HG03571 (cell line): Measurements from ENCODE around the gene PTPRT.

Experiments
- ATAC-seq: cut with Tn5 transposase; IDR thresholded peaks from one replicate; pipeline ENCODE4 v1.9.1; 2021; ENCODE audit not compliant: unreplicated experiment

The PTPRT gene

DNA sequence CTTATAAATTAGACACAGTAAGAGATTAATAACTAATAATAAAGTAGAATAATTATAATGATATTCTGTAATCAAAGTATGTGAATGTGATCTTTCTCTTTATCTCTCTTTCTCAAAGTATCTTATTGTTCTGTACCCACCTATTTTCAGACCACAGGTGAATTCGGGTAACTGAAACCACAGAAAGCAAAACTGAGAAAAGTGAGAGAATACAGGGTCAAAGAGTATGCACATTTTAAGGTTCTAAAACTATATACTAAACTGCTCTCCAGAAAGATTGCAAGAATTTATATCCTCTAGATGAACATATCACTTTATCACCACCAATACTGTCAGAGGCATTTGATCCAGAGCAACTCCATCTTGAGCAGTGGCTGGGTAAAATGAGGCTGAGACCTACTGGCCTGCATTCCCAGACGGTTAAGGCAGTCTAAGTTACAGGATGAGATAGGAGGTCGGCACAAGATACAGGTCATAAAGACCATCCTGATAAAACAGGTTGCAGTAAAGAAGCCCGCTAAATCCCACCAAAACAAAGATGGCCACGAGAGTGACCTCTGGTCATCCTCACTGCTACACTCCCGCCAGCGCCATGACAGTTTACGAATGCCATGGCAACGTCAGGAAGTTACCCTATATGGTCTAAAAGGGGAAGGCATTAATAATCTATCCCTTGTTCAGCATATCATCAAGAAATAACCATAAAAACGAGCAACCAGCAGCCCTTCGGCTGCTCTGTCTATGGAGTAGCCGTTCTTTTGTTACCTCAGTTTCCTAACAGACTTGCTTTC, 211.3 kb downstream of the PTPRT start:
- ATAC-seq = no peak

DNA sequence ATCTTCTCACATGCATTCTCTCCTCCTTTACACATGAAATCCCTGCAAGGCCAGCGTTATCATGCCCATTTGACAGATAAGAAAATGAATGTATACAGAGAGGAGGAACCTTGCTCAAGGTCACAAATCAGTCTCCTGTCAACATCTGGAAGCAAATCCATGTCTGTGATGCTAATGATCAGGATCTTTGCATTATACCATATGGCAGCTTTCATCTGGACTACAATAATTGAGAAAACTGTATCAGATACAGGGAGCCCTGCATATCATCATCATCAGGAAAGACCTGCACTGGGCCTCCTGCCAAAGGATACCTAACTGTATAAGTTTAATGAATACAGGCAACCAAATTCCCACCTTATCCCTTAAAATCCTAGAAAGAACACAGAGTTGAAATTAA, 213.7 kb downstream of the PTPRT start:
- no peak for ATAC-seq

DNA sequence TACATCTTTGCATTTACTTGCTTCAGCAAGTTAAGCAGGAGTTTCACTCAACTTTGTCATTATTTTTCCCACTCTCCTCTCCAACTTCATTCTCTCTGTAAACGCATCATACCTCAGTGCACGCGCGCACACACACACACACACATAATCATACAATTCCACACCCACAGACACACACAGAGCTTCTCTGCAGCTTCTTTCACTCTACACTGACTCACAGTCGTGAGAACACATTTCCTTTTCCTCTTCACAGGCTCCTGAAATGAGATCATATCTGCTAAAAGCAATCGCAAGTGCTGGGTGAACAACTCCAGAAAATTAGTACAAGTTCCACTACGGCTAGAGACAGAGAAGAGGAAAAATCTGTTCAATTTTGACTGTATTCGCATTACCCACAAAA, 215.4 kb downstream of the PTPRT start:
- ATAC-seq = no peak

DNA sequence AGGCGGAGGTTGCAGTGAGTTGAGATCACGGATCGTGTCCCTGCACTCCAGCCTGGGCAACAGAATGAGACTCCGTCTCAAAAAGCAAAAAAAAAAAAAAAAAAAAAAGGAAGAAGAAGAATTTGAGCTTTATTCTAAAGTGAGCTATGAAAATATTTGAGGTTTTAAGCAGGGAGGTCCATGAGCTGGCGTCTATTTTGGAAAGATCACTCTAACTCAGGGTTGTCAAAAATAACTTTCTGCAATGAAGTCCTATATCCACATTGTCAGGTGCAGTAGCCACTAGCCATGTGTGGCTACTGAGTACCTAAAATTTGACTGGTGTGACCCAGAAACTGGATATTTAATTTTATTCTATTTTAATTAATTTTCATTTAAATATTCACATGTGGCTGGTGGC, 217.1 kb downstream of the PTPRT start:
- ATAC-seq = no peak

DNA sequence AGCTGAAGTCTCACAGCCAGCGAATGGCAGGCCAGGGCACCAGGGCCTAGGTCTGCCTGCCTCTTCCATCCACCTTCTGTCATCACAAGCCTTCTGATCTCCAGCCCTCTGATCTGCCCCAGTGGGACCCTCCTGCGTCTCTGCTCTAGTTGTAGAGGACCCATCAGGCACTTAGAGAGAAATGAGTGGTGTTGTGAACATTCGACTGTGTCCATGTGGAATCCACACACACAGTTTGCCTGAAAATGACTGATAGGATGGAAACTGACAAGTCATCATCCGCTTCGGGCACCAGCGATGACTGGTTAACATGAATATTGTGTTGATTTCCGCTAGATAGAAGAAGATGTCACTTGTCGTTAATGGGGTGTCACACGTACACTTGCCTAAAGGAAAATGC, 221.0 kb downstream of the PTPRT start:
- ATAC-seq = no peak

DNA sequence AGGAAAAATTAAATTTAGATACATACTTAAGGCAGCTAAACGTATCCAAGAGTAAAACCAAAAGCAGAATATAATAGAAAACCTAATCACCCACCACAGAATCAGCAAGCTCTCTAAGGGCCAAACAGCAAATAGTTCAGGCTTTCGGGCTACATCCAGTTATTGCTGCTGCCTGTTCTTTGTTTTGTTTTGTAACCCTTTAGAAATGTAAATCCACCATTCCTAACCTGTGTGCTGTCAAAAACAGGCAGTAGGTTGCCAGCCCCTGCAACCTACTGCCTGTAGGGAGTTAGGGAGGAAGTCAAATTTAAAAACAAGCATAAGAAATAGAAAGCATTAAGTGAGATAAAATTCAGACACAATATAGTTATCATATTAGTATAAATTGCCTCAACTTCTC, 225.9 kb downstream of the PTPRT start:
- no peak for ATAC-seq

DNA sequence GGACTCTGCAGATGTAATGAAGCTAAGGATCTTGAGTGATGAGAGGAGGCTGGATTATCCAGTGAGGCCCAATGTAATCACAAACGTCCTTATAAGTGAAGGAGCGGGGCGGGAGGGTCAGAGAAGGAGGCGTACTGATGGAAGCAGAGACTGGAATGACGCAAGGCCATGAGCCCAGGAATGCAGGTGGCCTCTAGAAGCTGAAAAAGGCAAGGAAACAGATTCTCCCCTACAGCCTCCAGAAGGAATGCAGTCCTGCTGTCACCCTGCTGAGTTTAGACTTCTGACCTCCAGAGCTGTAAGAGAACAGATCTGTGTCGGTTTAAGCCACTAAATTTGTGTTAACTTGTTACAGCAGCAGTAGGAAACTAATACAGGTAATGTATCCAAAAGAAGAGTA, 227.9 kb downstream of the PTPRT start:
- no peak for ATAC-seq

DNA sequence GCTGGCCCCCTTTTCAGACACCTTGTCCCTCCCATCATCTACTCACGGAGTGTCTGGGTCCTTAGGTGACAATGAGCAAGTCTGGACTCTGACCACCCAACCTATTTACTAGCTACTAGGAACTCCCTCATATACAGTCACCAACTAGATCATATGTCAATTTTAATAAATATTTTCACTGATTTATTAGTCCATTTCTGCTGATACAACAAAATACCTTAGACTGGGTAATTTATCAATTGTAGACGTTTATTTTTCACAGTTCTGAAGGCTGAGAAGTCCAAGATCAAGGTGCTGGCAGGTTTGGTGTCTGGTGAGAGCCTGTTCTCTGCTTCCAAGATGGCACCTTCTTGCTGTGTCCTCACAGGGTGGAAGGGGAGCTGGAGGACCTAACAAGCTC, 229.7 kb downstream of the PTPRT start:
- ATAC-seq = no peak

DNA sequence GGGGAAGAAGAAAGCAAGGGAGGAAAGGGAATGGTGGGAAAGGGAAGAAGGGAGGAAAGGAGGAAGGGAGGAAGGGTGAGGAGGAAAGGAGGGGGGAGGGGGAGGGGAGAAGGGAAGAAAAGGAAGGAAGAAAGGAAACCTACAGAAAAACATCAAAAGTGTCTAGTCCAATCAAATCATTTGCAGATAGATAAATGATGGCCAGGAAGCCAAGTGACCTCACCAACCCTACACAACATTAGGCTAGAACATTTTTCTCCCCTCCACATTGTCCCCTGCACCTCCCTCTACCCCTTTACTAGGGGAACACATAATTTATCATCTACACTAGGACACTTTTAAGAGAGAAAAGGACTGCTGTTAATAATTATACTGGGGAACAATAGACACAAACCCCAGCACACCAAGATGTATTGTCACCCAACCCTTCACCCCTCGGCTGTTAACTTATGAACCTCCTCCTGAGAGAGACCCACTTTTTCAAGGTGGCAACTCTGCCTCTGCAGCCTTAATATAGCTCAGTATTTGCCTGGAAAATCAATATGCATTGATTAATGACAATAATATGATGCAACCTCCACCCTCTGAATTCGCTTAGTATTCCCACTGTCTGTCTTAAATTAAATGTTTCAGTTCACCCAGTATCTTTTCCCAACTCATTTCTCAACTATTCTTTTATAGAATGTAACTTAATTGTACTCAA, 231.2 kb downstream of the PTPRT start:
- ATAC-seq = no peak

DNA sequence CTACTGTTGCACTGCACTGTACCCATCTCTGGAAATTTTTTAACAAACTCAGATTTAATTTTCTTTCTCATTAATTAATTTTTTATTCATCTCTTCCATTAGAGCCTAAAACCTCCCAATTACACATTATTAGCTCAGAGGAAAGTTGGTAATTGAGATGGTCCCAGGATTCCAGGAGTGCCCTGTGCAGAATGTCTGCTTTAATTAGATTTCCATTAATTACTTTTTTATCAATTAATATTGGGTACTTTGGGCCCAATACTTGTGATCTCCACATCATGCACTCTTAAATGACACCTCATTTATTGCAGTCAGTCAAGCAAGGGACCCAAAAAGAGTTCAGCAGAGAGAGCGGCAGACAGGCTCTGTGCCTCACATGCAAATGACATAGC, 232.0 kb downstream of the PTPRT start:
- no peak for ATAC-seq

DNA sequence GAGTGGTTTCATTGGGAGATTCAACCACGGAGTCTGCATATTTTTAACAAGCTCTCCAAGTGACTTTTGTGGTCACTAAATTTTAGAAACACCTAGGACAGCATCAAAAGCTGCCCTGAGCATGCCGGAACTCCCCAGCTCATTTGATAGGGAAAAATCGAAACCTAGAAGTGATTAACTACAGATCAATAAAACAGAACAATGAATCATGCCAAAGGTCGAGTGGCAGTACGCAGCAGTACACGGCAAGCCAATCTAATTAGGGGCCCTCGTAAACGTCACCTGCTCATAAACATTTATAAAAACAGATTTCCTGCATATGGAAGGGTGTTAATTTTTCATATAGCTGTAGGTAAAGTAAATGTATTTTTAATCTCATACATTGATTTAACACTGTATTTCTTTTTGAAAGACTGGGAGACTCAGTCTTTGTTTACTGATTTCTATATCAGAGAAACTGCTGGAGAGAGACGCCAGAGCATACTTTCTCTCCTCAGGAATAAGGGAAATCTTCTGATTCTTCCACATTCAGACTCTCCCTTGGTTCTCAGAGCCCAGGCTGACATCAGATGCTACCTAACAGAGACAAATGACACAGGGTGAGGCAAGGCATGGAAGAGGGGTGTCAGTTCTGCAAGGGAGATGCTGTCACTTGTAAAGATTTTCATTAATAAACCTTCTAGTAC, 232.5 kb downstream of the PTPRT start:
- no peak for ATAC-seq

DNA sequence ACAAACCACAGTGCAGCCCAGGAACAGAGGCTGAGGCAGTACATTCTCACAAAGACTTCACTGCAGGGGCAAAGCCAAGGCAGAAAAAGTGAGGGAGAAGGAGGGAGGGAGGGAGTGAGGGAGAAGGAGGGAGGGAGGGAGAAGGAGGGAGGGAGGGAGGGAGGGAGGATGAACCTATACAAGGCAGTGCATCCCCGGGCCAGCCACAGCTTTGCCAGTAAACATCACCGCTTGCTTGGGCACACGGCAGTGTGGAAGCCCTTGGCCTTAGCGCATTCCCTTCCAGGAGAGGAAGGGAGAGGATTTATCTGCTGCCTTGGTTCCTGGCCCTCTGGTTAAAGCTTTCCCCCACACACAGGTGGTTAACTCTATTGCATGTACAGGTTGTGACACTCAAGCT, 234.0 kb downstream of the PTPRT start:
- ATAC-seq = no peak

DNA sequence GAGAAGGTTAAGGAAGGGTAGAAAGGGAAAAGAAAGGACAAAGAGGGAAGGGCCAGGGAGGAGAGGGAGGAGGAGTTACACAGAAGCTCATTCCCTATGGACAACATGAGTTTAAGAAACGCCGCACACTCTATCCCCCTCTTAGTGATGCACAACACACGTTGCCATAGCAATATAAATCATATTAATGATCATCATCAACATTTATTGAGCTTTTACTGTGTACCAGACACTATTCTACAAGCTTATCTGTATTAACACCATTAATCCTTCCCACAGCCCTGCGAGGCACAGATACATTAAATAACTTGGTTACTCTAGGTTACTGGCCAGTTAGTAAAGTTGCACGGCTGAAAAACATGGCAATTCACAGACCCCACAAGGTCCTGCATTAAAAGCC, 234.8 kb downstream of the PTPRT start:
- no peak for ATAC-seq

DNA sequence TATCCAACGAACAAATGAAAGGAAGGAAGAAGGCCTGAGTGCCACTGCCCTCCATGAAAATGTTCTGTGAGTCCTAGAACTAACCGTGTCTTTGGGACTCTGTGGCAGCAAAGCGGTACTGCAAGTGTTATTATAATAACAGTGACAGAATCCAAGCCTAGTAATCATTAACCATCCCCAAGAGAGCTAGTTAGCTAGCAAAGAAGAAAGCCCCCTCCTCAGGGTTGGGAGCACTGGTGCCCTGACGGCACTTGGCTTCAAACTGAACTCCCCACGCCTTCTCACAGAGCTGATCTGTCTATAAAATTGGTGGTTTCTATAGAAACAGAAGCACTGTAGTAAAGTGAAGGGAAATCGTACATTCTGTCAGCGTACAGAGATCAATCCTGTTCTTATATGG, 239.8 kb downstream of the PTPRT start:
- no peak for ATAC-seq

DNA sequence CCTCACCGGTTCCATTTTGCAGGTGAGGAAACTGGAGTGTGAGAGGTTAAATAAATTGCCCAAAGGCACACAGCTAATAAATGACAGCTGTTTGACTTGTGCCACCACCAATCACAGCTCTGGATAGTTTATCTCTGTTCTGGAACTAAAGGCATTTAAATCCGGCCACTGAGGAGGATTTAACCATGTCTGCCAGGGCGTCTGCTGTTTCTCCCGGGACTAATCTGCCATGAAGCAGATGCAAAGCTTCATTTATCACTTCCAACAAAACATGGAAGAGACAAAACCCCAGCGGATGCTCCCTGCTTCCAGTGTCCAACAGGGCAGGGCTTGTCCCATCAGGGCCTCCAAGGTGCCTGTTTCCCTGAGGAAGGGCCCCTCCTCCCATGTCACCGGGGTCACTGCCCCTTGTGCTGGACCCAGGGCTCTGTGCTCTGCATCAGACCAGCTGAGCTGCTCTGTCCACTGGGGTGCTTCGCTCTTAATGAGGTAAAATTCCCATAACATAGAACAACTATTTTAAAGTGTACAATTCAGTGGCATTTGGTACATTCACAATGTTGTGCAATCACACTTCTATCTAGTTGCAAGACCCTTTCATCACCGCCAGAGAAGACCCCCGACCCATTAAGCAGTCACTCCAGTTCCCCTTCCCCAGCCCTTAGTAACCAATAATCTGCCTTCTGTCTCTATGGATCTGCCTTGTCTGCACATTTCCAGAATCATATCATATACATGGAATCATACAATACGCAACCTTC, 244.3 kb downstream of the PTPRT start:
- ATAC-seq = no peak

DNA sequence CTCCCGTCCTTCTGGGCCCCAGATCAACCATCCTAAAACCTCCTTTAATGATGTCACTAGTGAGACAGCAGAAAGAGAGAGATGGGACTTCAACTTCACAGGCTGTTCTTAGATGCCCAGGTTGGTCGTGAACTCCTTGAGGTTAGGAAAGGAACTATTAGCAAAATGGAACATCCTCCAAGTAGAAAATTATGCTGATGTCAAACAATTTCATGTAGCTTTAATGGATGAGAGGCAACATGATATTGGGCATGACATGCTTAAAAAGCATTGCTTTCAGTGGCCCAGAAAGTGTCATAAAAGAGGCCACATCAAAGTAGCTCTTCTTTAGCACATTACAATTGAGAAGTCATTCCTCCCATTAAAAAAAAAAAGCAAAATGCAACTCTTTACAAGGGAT, 248.1 kb downstream of the PTPRT start:
- no peak for ATAC-seq

DNA sequence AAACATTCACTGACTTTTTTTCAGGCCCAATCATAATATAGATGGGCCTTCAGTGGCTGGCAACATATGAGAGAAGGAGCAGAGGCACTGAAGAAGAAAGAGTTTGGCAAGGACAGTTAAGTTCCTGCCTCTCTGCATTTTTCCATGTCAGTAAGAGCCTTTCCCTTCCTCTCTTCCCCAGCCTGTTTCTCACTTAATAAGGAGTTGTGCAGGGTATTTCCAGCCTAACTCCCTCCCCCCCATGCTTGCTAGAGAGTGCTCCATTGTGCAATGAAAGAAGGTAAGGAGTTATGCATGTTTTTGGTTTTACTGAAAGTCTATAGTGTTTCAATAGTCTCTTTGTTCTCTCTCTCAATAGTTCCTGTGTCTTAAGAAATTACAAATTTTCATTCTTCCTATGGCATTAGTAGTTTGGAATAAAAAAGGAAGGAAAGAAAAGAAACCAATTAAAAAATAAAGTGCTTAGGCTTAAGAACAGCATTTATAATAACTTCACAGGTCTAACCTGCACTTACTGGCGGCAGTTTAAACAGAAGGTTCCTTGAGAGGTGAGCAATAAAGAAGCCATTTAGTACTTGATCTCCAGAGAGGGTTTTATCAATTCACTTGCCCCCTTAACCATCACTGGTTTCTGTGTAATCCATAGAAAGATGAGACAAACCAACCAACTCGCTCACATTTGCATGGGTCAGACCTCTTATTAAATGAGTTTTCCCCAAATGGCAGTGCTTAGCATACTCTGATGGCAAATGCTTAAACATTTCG, 251.1 kb downstream of the PTPRT start:
- no peak for ATAC-seq

DNA sequence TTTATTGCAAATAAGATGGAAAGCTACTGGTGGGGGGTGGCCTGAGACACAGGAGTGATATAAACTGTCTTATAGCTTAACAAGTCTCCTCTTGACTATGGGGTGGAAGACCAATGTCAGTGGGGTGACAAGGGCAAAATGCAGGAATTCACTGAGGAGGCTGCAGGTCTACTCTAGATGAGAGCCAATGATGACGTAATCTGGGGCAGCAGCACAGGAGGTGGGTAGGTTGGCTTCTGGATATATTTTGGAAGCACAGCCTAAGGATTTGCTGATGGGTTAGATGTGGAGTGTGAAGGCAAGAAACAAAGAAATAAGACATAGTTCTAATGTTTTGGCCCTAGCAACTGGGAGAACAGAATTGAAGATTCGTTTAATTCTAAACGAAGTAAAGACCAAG, 253.2 kb downstream of the PTPRT start:
- no peak for ATAC-seq

DNA sequence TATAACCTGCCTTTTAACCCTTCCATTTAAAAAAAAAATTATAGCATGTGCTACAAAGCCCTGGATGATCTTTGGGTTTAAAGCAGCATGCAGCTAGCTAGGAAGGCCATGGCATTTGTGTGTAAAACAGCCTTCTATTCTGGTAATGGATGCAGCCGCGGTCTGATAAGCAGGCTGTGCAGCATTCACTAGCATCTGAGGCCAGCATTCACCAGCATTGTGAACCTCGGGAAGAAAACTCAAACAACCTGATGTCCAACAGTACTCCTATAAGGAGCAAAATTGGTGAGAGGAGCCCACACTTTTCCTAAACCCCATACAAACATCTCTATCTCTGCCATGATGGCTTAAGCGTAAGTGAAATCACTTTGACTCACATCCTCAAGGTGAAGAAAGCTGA, 265.5 kb downstream of the PTPRT start:
- ATAC-seq = no peak

DNA sequence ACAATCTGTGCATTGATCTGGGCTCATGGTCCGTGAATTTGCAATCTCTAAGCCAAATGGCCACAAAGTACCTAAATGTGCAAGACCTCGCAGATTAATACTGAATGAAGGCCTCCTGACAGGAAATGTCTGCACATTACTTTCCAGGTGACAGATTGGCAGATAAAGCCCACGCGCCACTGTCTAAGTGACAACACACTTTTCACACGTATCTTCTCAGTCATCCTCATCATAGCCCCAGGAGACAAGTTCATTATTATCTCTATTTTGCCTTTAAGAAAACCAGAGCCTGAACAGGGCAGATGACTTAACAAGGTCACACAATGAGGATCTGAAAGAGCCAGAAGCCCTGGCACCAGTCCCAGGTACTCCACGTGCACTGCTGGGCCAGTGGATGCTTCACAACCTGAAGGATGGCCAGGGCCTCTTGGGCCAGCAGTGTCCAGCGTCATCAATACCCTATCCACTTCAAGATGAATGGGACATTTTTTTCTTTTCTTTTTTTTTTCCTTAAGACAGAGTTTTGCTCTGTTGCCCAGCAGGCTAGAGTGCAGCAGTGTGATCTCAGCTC, 266.3 kb downstream of the PTPRT start:
- no peak for ATAC-seq
